COR-L47 (cell line): ENCODE measurements around the gene SLC7A14.
A peak's percentile ranks its signal among the peaks of the same experiment; 100 is the strongest.

Source experiments
- DNase-seq: peaks from one replicate; lab custom pipeline; 2025; lab: John Stamatoyannopoulos, UW

Gene SLC7A14

DNA sequence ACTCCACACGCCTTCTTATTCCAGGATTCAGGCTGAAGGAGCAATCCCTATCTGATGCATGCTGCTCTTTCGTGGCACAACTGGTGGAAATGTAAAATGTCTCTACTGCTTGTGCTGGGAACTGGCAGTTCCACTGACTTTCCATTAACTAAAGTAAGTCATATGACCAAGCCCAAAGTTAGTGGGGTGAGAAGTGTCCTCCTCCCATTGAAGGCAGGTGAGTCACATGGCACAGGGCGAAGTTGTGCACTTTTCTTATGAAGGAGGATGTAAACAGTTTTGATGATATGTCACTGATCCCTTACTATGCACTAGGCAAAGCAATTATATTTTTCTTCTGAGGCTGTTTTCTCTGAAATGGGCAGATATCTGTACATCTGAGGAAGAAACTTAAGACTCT, 51.6 kb downstream of the SLC7A14 start:
- no peak for DNase-seq

DNA sequence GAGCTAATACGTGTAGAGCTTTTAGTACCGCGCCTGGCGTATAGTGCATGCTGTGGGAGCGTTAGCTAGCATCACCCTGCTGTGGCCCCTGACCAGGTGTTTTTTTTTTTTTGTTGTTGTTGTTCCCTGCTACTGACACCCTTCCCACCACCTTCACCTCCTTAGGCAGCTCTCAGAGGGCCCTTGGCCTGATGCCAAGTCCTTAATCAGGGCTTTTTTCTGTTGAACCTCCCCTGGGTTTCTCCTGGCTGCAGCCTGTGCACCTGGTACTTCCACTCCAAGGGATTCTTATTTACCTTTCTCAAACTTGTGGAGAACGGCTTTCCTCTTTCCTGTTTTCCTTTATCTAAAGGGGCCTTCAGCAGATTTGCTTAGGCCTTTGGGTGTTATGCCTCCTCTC, 53.3 kb downstream of the SLC7A14 start:
- DNase-seq: peak; percentile 57

DNA sequence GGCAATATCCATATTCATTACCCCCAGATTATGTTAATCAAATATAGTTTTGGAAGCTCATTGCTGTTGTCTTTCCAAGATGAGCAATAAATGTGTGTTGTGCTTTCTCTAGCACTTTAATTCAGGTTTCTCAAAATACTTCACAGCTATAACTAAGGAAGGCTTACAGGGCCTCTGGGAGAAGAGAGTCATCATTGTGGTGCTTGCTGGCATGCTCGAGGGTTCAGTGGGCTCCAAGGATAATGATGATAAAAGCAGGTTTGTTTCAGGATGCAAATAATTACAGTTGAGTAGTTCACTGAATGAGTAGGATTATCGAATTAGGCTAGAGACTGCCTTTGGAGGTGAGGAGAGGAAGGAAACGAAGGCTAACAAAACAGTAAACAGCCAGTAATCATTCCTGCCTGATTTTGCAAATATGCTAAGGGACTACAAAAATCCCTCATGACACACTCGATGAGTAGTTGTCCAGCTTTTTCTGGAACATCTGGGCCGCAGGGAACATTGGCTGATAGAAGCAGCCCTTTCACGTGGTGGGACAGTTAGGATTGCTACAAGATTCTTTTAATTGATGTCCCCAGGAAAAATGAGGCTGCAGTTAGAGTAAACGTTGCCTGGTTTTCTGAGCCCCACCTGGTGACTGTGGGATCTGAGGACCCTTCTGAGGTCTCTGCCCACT, 54.1 kb downstream of the SLC7A14 start:
- no peak for DNase-seq

DNA sequence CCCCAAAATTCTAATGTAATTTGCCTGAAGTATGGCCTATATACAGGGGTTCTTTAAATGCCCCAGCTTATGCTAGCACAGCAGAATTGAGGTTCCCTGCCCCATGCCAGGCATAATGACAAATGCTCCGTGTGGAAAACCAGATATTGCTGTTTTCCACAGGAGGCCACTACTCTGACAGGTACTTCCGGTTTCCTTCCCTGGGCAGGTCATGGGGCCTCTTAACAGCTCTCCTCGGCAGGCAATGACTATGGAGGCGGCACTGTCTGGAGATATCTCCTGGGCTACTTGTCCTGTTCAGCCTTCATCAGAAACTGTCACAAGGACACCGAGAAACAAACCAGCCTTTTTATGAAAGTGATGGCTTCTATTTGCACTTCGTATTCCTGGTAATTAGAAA, 54.8 kb downstream of the SLC7A14 start:
- DNase-seq: no peak

DNA sequence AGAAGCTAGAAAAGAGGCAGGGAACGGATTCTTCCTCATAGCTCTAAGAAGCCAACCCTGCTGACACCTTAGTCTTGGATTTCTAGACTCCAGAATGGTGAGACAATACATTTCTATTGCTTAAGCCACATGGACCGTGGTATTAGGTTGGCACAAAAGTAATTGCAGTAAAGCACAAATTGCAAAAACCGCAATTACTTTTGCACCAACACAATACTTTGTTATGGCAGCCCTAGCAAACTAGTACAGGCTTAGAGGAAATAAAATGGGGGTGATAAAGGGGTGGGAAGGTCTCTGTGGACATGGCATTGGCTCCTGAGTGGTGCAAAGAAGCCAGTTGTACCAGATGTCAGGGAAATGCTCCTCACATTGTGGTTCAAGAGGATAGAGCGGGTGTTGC, 56.0 kb downstream of the SLC7A14 start:
- DNase-seq: no peak

DNA sequence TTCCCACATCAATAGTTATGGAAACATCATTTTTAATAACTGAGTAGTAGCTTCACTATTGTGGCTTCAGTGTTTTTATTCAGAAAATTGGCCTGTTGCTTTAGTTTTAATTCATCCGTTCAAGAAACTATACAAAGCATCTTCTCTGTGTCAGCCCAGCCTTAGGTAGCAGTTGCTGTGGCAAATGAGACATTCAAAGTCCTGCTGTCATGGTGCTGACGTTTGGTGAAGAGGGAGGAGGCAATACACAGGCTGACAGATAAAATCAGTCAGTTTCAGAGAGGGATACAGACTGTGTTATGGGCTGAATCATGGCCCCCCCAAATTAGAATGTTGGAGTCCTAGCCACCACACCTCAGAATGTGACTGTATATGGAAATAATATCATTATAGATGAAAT, 56.5 kb downstream of the SLC7A14 start:
- no peak for DNase-seq

DNA sequence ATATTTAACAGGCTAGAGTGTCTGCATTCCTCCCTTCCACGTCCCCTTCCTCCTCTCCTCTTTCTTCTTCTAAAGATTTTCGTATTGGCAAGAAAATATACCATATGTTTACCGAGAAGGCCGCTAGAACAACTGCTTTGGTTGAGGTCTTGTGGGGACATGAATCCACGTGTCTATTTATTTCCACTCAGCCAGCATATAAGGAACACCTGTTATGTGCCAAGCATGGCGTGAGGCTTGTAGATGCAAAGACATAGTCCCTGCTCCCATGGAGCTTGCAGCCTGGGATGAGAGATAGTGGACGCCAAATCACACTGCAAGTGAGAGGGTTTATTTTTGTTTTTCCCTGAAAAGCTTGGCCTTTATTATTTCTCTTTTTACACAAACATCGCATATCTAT, 57.1 kb downstream of the SLC7A14 start:
- DNase-seq: no peak

DNA sequence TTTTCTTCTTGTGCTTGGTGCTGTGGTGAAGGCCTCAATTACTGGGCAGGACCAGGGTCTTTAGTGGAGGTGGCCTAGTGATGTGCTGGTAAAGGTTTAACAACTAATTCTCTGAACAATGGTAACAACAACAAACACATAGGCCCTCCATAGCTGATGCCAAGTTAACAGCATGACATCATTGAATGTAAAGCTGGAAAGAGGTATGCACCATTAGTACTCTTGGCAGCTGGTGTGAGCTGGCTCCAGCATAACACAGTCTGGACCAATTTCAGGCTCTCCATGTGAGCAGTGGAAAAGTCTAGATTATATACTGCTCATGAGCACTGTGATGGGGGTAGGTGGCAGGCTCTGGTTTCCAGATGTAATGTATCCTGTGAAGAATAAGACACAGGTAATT, 61.8 kb downstream of the SLC7A14 start:
- peak; percentile 71 for DNase-seq

DNA sequence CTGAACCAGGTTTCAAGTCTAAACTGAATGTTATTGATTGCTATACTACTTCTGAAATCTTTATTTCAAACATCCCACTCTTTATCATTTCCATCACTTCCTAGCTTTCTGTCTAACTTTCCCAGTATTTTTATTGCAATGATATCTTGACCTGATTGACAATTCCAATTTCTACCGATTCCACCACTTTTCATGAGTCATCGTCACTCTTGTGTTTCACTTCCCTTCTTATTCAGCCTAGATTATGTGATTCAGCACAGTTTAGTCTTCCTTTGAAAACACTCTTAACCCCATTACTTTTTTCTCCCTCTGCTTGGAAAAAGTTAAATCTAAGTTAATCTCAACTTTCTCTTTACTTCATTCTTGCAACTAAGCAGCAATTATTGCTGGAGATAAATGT, 62.6 kb downstream of the SLC7A14 start:
- DNase-seq: no peak

DNA sequence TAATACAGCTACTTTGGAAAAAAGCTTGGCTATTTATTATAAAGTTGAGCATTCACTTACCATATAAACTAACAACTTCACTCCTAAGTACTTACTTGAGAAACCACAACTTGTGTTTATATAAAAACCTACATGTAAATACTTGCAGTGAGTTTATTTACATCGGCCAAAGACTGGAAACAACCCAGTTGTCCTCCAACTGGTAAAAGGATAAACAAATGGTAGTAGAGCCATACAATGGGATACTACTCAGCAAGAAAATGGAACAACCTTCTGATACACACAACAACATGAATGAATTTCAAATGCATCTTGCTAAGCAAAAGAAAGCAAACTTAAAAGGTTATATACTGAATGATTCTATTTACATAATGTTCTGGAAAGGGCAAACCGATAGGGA, 63.7 kb downstream of the SLC7A14 start:
- DNase-seq: no peak

DNA sequence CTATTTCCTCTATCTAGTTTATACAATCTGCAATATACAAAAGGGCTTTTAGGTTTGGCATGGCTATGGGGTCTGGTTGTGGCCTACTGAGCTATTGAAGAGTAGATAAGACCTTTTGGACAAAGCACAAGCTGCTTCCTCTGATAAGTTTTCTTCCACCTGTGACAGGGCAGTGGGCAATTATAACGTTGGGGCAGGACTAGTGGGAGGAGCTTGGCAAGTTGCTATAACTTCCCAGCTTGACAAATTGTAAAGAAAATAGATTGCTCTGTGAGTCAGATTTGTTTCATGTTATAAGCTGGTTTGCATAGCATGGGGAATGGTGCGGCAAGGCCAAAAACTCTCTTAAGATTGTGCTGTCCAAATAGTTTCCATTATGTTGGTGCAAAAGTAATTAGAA, 64.9 kb downstream of the SLC7A14 start:
- no peak for DNase-seq

DNA sequence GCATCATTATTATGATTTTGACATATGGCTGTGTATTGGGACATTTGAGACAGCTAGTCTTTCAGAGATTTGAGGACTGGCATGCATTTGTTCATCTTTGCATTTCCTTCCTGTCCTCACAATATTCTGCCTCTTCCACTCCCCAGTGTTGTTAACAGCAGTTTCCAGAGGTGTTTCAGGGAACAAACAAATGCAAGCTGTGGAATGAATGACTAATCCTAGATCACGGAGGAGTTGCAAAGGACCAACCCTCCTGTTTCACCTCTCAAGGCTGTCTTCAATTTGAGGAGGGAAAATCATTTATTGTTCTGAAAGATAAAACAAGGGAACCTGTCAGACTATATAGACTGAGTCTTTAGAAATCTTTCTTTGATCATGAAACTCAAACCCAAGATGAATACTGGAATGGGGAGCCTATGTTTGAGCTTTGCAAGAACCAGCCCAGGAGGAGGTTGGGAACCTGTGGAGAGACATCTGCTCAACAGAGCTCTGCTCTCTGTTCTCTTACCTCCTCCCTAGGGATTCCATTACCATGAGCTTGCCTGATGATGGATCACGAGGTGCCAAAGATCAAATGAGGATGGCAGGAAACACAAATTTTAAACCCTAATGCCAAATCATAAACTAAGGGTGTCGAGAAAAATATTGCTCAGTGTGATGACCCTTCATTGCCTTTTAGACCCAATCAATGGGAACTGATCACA, 68.5 kb downstream of the SLC7A14 start:
- no peak for DNase-seq

DNA sequence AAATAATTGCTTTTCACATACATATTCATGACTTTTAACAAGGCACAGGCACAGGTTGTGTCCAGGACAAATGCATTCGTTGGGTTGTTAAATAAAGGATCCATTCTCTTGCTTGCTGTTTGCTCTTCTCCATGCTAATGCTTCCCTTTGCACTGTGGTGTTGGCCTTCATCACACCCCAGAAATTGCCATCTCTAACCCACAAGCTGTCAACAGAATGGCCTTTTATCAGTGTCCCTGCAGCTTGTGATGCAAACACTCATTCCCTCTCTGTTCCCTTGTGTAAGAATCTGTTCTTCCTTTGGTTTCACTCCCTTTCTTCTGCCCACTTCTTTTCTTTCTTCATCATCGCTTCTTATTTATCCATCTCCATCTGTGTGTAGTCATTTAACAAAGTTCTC, 72.2 kb downstream of the SLC7A14 start:
- DNase-seq: no peak

DNA sequence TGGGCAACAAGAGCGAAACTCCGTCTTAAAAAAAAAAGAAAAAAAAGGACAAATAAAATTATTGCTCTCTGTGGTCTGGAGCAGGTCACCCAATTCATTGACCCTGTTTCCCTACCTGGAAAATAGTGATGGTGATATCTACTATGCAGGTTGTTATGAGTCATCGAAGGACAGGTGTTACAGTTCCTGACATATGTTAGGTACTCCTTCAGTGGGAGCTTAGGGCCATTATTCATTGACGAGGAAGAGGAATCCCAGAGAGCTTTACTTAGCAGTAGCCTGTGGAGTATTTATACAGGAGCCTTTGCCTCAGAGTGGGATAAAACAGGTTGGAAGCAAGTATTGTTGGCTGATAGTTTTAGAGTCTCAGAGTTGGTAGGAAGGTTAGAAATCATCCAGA, 74.5 kb downstream of the SLC7A14 start:
- DNase-seq: no peak

DNA sequence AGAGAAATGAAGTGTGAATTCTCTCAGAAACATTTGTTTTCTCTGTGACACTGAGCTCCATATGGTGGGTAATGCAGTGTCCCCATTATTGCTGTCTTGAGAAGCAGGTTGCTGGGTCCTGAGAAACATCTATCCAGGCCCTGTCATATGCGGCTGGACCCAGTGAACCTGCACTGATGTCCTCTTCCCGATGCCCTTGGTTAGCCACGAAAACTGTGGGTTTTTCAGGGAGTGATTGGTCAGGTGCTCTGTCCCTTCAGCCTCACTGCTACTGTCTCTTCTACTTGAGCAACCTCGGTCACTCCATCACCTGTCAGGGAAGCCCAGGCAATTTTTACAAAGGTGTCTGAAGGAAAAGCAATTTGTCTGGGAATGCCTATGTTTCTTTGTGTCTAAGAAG, 77.0 kb downstream of the SLC7A14 start:
- DNase-seq: no peak

DNA sequence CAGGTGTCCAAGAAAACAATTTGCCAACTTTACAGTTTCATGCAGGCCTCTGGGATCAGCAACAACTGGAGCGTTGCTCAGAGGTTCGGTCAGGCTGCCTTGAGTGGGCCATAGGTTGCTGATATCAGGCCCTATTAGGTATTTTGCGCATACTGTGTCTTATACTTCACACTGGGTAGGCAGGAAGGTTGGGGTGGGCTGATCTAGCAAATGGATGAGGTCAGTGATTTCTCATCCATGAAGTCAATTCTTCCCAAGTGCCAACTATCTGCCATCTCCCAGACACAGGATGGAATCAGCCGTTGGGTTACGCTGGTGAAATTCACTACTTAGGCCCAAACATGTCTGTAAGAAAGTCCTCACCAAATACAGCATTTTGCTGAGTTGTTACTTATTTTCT, 77.6 kb downstream of the SLC7A14 start:
- no peak for DNase-seq

DNA sequence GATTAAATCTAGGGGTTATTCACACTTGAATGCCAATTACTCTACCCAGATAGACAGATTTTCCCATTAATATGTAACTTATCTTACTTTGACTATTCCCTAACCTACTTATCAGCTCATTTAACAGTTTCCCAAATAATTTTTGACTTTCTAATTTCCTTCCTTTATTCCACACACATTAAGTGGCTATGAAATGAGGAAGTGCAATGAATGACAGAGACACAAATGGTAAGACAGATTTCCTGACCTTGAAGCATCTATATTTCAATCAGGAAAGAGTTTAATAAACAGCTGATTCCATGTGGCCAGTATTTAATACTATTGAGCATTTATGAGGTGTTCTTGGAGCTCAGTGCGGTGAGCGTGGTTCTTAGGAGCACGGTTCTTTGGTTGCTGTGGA, 78.8 kb downstream of the SLC7A14 start:
- DNase-seq: no peak

DNA sequence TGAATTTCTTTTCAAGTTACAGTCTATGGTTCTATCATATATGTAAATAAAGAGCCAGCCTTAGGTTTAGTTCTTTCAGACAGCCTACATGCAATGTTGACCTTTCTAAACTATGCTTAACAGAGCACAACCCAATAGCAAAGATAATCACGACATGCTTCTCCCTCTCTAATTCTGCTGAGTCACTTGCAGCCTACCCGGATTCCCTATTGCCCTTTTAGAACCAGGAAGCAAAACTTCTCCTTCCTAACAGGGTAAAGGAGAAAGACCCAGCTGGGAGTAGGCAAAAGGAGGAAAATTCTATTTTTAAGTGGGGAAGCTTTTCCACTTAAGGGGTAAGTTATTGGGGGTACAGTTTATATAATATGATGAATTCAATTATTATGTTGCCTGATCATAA, 79.3 kb downstream of the SLC7A14 start:
- DNase-seq: no peak

DNA sequence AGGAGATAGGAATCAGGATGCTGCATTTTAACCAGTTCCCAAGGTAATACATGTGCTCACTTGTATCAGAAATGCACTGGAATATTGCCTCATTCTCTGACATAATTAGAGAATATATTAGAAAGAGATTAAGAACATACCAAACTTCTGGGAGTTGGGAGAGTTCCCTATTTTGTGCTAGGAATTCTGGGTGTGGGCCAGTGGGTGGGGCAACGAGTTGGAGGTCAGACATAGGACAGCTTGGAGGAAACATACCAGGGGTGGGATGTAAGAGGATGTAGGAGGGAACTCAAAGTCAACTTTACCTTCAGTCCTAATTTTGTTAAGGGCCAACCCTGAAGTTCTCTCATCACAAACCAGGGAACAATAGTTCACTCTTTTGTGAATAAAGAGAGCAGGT, 83.6 kb downstream of the SLC7A14 start:
- DNase-seq: no peak

DNA sequence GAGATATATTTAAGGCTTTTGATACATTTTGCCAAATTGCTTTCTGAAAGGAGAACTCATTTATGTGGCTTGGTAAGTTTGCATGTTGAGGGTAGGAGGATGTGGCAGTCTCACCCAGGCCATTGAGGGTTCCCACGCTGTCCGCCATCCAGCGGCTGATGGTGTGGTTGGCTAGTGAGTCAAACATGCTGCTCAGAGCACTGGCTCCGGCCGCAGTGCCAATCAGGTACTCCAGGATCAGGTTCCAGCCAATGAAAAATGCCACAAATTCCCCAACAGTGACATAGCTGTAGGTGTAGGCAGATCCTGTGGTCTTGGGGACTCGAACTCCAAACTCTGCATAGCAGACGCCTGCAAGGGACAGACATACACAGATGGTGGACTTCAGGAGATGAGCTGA, 84.9 kb downstream of the SLC7A14 start:
- no peak for DNase-seq

DNA sequence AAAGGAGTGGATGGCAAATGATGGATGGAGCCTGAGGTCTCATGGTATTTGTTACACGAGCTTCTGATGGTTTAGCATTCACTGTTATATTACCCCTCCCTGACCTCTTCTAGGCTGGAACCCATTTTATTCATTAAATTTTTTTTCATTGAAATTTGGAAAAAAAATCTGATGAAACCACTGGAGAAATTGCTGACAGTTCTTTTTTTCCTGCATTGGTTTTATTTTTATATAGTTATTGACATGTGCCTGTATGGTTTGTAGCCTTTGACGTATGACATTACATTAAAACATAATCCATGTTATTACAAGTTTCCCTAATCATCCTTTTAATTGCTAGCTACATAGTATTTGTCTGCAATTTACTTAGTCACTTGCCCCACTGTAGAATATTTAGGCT, 85.4 kb downstream of the SLC7A14 start:
- no peak for DNase-seq

DNA sequence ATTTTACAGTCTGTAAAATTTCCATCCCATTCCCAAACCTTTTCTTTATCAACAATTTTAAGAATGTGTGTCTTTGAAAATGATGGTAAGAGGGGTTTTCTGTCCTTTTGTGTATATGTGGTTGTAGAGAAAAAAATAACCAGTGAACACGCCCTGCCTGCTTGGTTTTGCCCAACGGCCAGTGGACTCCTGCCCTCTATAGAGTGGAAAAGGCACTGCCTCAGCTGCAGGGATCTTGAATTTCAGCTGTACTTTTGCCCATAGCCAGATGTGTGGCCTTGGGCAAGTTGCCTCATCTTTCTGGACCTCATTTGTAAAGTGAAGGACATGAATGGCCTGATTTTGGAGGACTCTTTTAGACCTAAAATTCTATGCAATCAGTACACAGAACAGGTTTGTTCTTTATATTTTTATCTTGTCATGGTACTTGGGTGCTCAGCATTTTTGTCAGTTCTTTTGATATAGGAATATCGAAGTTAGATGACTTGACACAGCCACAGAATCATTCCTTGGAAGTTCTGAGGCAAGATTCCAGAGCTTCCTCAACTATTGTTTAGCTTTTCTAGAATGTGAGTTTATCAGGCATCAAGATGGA, 86.2 kb downstream of the SLC7A14 start:
- DNase-seq: peak; percentile 17

DNA sequence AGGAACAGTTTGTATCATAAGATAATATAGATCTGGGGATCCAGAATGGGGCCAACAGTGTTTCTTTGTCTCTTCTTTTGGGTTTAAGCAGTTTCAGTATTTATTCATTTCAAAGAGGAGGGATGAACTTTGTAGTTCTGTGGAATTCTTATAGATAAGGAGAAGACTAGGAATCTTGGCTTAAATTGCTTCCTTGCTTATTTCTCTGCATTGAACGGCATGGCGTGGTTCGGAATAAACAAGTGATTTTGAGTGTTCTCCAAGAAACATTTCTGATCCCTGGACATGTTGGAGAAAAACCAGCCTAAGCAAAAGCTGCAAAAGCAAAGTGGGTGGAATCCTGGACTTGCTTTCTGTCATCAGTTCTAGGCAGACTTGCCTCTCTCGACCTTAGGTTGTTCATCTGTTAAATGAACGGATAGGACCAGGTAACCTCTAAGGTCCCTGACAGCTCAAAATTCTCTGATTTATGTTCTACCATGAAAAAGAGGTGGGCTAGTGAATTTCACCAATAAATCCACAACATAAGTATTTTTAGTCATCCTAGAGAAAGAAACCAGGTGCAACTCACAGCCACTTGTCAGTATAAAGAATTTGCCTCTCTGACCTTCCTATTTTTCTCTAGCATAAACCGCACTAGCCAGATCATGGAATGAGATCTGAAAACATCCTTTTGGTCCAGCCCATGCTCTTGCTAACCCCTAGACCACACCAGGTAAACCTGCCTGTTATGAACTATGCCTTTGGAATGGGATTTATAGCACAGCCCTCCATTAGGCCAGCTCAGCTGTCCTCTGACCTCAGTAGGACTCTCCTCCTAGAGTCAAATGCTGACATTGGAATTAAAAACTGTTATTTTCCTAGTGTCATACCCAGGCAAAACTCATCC, 88.4 kb downstream of the SLC7A14 start:
- DNase-seq: no peak
